GM18511 (cell line): Measurements from ENCODE around the gene TUBGCP3.

ENCODE experiments used
- ATAC-seq: cut with Tn5 transposase; IDR thresholded peaks from one replicate; pipeline ENCODE4 v1.9.1; 2021; ENCODE audit warnings: mild to moderate bottlenecking, moderate library complexity; ENCODE audit not compliant: unreplicated experiment

Gene TUBGCP3

DNA sequence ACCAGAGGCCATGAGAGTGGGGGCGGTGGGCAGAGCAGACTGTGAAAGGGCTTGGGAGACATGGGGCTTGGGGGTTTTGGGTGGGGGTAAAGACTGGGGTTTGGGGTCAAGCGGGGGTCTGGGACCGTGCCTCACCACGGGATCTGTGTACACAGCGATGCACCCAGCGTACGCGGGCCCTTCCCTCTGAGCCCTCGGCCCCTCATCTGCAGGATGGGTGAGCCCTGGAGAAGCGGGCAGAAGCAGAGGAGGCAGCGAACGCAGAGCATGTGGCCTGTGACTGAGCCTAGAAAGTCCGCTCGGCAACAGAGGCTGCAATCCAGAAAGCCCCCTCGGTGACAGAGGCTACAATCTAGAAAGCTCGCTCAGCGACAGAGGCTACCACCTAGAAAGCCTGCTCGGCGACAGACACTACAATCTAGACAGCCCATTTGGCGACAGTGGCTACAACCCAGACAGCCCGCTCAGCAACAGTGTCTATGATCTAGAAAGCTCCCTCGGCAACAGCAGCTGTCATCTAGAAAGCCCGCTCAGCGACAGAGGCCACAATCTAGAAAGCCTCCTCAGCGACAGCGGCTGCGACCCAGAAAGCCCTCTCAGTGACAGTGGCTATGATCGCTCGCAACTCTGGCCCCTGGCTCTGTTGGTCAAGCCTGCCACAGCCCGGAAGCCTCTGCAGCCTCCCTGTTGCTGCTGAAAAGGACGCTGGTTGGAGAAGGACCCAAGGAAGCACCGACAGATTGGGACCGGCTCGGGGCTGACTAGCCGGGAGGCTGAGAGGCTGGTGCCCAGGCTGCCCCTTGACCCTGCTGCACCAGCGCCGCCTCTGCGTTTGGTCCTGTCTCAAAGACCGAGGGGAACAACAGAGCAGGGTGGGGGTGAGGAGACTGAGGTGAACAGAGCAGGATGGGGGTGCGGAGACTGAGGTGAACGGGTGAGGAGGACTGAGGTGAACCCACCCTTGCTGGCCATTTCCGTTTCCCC, 143.2 kb downstream of the TUBGCP3 start:
- ATAC-seq: no peak

DNA sequence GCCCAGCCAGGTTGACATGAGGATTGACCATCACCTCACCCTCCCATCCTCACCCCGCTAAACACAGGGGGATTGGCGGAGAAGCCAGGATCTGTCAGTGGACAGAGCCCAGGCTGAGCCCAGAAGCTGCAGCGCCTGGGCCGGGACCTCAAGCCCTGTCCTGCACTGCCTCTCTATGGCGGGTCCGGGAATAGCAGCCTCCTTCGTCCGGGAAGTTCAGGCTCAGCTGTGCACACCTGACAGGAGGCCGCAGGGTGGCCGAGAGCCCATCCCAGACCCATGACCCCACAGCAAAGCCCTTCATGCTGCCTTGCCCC, 144.0 kb downstream of the TUBGCP3 start:
- ATAC-seq: peak; percentile 87

DNA sequence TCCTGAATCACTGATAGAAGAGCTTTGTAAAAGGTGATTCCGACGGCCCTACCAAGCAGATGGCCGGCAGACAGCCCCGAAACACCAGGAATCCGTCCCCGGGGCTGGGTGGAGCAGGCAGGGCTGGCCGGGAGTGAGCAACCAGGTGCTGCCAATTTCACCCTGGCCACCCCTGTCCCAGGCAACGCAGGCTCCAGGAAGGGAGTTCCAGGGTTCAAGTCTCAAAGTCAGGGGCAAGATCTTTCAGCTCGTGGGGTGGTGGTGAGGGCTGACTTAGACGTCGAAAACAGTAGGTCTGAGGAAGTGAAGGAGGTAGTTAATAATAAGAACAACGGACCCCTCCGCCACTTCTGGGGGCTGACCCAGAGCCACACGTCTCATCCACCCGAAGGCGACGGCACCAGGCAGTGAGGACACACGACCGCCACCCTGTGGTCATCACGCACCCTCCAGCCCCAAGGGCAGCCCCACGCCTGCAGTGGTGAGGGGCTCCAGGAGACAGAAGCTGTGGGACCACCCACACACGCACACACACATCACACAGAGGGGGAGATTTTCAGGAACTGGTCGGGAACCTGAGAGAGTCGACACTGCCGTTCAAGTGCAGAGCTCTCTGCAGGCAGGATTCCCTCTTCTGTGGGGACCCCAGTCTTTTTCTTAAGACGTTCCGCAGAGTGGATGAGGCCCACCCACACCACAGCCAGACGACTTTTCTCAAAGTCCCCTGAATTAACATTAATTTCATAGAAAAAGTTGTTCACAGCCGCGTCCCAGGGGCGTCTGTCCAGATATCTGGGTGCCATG, 144.6 kb downstream of the TUBGCP3 start:
- no peak for ATAC-seq

DNA sequence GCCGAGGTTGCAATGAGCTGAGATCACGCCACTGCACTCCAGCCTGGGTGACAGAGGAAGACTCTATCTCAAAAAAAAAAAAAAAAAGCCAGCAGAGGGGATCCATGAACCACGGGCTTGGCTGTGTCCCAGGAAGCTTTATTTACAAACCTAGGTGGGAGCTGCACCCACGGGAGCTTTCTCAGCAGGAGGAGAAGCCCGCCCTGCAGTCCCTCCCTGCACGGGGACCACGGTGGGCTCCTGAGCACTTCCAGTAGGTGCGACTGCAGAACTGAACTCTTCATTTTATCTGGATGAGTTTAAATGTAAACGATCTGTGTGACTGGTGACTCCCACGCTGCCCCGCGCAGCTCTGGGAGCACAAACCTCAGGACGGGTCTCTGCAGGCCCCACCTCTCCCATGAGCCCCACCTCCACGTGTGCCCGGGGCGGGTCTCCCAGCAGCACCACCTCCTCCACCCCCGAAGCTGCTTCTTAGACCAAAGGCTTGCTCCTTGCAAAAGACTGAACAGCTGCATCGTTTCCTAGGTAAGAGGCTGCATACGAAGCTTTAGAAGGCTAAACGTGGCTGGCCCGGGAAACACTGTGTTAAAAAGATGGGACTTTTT, 145.4 kb downstream of the TUBGCP3 start:
- no peak for ATAC-seq

DNA sequence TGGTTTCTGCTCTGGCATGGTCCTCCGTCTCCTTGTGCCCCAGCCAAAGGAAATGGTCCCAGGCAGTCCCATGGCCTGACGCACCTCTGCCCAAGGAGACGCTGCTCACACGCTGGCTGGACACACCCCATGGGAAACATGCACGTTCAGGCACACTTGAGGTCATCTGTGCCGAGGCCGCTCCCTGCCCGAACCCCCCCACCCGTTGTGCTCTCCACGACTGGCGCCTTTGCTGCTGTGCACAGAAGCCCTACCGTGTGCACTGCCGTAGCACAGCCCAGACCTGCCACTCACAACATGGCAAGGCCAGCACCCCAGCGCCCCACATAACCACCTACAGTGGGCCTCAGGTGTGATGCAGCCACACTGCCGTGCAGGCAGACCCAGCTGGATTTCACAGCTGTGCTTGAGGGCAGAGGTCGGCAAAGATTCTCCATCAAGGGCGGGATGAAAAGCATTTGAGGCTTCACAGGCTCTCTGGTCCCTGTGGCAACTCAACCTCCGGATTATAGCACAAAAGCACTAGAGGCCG, 146.1 kb downstream of the TUBGCP3 start:
- ATAC-seq: no peak

DNA sequence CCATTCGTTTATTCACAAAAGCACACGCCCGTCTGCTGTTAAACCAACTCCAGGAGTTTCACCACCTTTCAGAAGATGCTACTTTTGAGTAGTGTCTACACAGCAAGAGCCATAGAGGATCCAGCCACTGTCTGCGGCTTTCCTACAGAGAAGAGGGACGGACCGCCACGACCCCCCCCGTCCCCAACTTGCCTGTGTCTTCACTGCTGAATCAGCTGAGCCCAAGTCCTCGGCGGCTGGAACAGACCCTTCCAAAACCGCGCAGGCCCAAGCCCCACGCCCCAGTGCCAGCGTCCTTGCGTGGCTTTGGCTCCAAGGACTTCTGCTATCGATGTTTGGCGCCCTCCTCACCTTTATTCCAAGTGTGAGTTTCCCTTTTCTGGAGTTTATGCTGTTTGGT, 146.7 kb downstream of the TUBGCP3 start:
- ATAC-seq: no peak

DNA sequence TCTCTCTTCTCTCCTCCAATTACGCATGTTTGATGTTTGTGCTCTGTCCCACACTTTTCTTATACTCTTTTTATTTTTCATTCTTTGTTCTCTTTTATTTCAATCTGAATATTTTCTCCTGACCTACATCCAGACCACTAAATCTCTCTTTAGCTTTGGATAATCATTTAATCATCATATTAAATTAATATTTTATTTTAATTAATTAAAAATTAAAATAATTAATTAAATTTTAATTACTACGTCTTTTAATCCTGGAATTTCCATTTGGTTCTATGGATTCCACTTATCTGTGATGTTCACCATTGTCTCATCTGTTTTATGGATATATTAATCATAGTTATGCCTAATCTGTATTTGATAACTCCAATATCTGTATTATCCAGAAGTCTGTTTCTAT, 149.4 kb downstream of the TUBGCP3 start:
- ATAC-seq: no peak

DNA sequence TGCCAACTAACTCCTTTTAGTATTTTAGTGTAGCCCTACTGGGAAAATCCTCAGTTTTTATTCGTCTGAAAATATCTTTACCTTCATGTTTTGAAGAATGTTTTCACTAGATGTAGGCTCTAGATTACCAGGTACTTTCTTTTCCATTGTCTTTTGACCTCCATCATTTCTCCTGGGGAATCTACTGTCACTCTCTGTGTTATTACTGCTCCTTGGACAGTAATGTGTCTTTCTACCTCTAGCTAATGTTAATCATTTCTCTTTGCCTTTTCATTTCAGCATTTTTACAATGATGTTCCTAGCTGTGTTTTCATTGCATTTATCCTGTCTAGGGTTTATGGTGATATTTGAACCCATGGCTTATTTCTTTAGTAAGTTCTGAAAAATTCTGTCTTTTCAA, 149.9 kb downstream of the TUBGCP3 start:
- ATAC-seq: no peak

DNA sequence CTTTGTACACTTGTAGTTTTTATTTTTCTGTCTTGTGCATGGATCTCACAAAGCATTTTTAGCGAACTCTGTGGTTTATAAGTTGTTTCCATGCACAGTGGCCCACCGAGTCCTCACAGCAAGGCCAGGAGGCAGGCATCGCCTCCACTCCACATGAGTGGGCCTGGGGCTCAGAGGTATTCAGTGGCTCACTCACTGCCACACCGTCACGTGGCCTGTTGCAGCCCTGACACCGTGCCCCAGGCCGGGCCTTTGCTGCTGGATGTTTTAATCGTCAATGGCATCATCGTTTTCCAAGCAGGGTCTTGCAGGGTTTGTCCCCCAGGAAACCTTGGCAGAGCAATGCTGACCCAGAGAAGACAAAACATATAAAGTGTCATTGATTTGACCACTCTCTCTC, 152.0 kb downstream of the TUBGCP3 start:
- ATAC-seq: no peak
